ENCODE data around the gene ALDH1B1. TPM values are rescaled to one million over a fixed set of nuclear protein-coding genes. Genes with fewer than 3 reads are reported as not detected.

The ALDH1B1 gene
- total and polyA plus RNA-seq, 2 of the 13 experiments (the other 11 are each of a cell fraction or from before 2014, with no cell fraction given), result 45.1 to 125 TPM

GRCh38 chr9:38386319-38386895 is 6.1 kb upstream of the ALDH1B1 start (continued):
- TF ChIP-seq ZMYM3 (CRISPR knock-in tag; IDR thresholded peaks at IDR 0.05) (peak; percentile 82), TCF7L2 (IDR thresholded peaks at IDR 0.05; ENCODE audit: low read depth, low read length) (no peak), ZSCAN29 (CRISPR knock-in tag; conservative IDR thresholded peaks at IDR 0.05) (no peak), SSRP1 (CRISPR knock-in tag; IDR thresholded peaks at IDR 0.05) (no peak), SOX5 (CRISPR knock-in tag; IDR thresholded peaks at IDR 0.05; ENCODE audit: borderline replicate concordance) (0 out of 2 replicates have a peak, but pooled peaks have one; percentile 52), FOXA1 (IDR thresholded peaks at IDR 0.05) (no peak), FOXA1 (CRISPR knock-in tag; IDR thresholded peaks at IDR 0.05) (no peak), ZNF501 (CRISPR knock-in tag; IDR thresholded peaks at IDR 0.05) (no peak), SNAPC2 (CRISPR knock-in tag; IDR thresholded peaks at IDR 0.05) (no peak), ZNF282 (IDR thresholded peaks at IDR 0.05; ENCODE audit: partially characterized antibody) (no peak), ZBTB7B (CRISPR knock-in tag; IDR thresholded peaks at IDR 0.05) (peak; percentile 50; the same call in 1 of the 2 replicates), NR2C2 (CRISPR knock-in tag; IDR thresholded peaks at IDR 0.05; ENCODE audit: borderline replicate concordance) (no peak), ZNF34 (CRISPR knock-in tag; IDR thresholded peaks at IDR 0.05; ENCODE audit: borderline replicate concordance) (no peak), MIER2 (CRISPR knock-in tag; IDR thresholded peaks at IDR 0.05) (no peak), ZBTB26 (CRISPR knock-in tag; IDR thresholded peaks at IDR 0.05; ENCODE audit: borderline replicate concordance) (no peak), BRCA1 (CRISPR knock-in tag; IDR thresholded peaks at IDR 0.05) (no peak), ZBTB37 (CRISPR knock-in tag; IDR thresholded peaks at IDR 0.05) (peak; percentile 93), ZNF292 (CRISPR knock-in tag; IDR thresholded peaks at IDR 0.05; ENCODE audit: borderline replicate concordance, low read depth) (0 out of 2 replicates have a peak, but pooled peaks have one; percentile 33)
- TF ChIP-seq, protein P1, sequence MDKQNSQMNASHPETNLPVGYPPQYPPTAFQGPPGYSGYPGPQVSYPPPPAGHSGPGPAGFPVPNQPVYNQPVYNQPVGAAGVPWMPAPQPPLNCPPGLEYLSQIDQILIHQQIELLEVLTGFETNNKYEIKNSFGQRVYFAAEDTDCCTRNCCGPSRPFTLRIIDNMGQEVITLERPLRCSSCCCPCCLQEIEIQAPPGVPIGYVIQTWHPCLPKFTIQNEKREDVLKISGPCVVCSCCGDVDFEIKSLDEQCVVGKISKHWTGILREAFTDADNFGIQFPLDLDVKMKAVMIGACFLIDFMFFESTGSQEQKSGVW (CRISPR knock-in tag; IDR thresholded peaks at IDR 0.05; ENCODE audit: borderline replicate concordance), result no peak
- TF ChIP-seq, protein P2, sequence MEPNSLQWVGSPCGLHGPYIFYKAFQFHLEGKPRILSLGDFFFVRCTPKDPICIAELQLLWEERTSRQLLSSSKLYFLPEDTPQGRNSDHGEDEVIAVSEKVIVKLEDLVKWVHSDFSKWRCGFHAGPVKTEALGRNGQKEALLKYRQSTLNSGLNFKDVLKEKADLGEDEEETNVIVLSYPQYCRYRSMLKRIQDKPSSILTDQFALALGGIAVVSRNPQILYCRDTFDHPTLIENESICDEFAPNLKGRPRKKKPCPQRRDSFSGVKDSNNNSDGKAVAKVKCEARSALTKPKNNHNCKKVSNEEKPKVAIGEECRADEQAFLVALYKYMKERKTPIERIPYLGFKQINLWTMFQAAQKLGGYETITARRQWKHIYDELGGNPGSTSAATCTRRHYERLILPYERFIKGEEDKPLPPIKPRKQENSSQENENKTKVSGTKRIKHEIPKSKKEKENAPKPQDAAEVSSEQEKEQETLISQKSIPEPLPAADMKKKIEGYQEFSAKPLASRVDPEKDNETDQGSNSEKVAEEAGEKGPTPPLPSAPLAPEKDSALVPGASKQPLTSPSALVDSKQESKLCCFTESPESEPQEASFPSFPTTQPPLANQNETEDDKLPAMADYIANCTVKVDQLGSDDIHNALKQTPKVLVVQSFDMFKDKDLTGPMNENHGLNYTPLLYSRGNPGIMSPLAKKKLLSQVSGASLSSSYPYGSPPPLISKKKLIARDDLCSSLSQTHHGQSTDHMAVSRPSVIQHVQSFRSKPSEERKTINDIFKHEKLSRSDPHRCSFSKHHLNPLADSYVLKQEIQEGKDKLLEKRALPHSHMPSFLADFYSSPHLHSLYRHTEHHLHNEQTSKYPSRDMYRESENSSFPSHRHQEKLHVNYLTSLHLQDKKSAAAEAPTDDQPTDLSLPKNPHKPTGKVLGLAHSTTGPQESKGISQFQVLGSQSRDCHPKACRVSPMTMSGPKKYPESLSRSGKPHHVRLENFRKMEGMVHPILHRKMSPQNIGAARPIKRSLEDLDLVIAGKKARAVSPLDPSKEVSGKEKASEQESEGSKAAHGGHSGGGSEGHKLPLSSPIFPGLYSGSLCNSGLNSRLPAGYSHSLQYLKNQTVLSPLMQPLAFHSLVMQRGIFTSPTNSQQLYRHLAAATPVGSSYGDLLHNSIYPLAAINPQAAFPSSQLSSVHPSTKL (CRISPR knock-in tag; IDR thresholded peaks at IDR 0.05), result peak; percentile 74
- TF ChIP-seq, protein P3, sequence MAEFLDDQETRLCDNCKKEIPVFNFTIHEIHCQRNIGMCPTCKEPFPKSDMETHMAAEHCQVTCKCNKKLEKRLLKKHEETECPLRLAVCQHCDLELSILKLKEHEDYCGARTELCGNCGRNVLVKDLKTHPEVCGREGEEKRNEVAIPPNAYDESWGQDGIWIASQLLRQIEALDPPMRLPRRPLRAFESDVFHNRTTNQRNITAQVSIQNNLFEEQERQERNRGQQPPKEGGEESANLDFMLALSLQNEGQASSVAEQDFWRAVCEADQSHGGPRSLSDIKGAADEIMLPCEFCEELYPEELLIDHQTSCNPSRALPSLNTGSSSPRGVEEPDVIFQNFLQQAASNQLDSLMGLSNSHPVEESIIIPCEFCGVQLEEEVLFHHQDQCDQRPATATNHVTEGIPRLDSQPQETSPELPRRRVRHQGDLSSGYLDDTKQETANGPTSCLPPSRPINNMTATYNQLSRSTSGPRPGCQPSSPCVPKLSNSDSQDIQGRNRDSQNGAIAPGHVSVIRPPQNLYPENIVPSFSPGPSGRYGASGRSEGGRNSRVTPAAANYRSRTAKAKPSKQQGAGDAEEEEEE (CRISPR knock-in tag; IDR thresholded peaks at IDR 0.05; ENCODE audit: borderline replicate concordance), result no peak

Measured in HepG2 (cell line).